ENCODE measurements around the gene TXNL1. TPM values are rescaled to one million over a fixed set of nuclear protein-coding genes. Genes with fewer than 3 reads are reported as not detected.

TXNL1 gene
- total RNA-seq, 1 donor from 2014 or later = 74.0 TPM

GRCh38 chr18:56569416-56569815, 69.0 kb downstream of the TXNL1 start:
- no peaks in the 10 kb centered on the region for H3K9me3 Mint-ChIP-seq (ENCODE audit: unreplicated experiment)
- H3K36me3 Mint-ChIP-seq (ENCODE audit: low read depth, unreplicated experiment) = peaks cover 3% of the 10 kb centered on the region
- no peaks in the 10 kb centered on the region for H3K27me3 Mint-ChIP-seq (ENCODE audit: unreplicated experiment)
- no peak for TF ChIP-seq CTCF (IDR thresholded peaks at IDR 0.05; ENCODE audit: unreplicated experiment)
- H3K27ac Mint-ChIP-seq (ENCODE audit: unreplicated experiment) = no peak overlapping the region
- DNase-seq (ENCODE audit: low spot score) = no peak
- no peak overlapping the region for H3K4me3 Mint-ChIP-seq (ENCODE audit: unreplicated experiment)
- H3K4me1 Mint-ChIP-seq (ENCODE audit: unreplicated experiment) = peaks cover 5% of the 10 kb centered on the region

GRCh38 chr18:56568986-56569385, 69.4 kb downstream of the TXNL1 start:
- TF ChIP-seq CTCF (IDR thresholded peaks at IDR 0.05; ENCODE audit: unreplicated experiment) = no peak
- Mint-ChIP-seq H3K27me3 (ENCODE audit: unreplicated experiment) (no peaks in the 10 kb centered on the region), H3K4me3 (ENCODE audit: unreplicated experiment) (no peak overlapping the region), H3K4me1 (ENCODE audit: unreplicated experiment) (peaks cover 5% of the 10 kb centered on the region), H3K27ac (ENCODE audit: unreplicated experiment) (no peak overlapping the region), H3K9me3 (ENCODE audit: unreplicated experiment) (no peaks in the 10 kb centered on the region), H3K36me3 (ENCODE audit: low read depth, unreplicated experiment) (peaks cover 3% of the 10 kb centered on the region)
- DNase-seq (ENCODE audit: low spot score) = no peak

DNA sequence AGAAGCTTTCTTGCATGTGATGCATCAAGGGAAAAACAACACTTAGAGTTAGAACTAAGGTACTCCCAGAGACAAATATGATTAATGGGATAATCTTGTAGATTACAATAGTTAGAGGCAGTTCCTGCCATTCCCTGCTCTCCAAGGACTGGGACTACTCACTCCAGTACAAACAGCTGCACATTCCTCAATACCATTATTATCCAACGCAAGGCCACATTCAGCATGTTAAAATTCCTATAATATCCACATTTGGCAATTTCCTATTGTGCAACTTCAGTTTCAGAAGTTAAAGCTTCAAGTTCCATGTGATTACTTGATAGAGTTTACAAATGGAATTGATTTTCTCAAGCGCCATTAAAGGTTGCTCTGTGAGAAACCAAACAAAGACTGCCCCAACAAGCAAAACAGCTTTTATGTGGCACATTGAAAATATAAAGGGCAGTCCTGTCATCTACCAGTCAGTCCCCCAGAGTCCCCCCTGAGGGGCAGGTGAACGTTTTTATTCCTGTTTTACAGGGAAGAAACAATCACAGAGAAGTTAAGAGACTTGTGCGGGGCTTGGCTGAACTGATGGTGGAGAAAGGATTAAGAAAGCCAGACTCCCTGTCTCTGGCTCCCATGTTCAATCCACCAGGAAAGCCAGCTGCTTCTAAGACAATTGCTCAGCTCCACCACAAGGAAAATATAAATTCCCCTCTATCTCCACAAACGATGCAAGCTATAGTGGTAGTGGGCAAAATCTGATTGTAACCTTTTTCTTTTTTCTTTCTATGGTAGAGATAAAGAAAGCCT, 72.6 kb downstream of the TXNL1 start:
- H3K36me3 Mint-ChIP-seq (ENCODE audit: low read depth, unreplicated experiment) = no peaks in the 10 kb centered on the region
- no peak overlapping the region for H3K27ac Mint-ChIP-seq (ENCODE audit: unreplicated experiment)
- TF ChIP-seq CTCF (IDR thresholded peaks at IDR 0.05; ENCODE audit: unreplicated experiment) = no peak
- peaks cover 4% of the 10 kb centered on the region for H3K27me3 Mint-ChIP-seq (ENCODE audit: unreplicated experiment)
- H3K4me1 Mint-ChIP-seq (ENCODE audit: unreplicated experiment) = peaks cover 3% of the 10 kb centered on the region
- H3K4me3 Mint-ChIP-seq (ENCODE audit: unreplicated experiment) = no peak overlapping the region
- no peaks in the 10 kb centered on the region for H3K9me3 Mint-ChIP-seq (ENCODE audit: unreplicated experiment)
- no peak for DNase-seq (ENCODE audit: low spot score)

GRCh38 chr18:56565046-56565445, 73.3 kb downstream of the TXNL1 start:
- H3K9me3 Mint-ChIP-seq (ENCODE audit: unreplicated experiment) = no peaks in the 10 kb centered on the region
- peaks cover 4% of the 10 kb centered on the region for H3K27me3 Mint-ChIP-seq (ENCODE audit: unreplicated experiment)
- H3K27ac Mint-ChIP-seq (ENCODE audit: unreplicated experiment) = no peak overlapping the region
- no peaks in the 10 kb centered on the region for H3K36me3 Mint-ChIP-seq (ENCODE audit: low read depth, unreplicated experiment)
- H3K4me3 Mint-ChIP-seq (ENCODE audit: unreplicated experiment) = no peak overlapping the region
- no peak for DNase-seq (ENCODE audit: low spot score)
- H3K4me1 Mint-ChIP-seq (ENCODE audit: unreplicated experiment) = peaks cover 3% of the 10 kb centered on the region
- TF ChIP-seq CTCF (IDR thresholded peaks at IDR 0.05; ENCODE audit: unreplicated experiment) = no peak

DNA sequence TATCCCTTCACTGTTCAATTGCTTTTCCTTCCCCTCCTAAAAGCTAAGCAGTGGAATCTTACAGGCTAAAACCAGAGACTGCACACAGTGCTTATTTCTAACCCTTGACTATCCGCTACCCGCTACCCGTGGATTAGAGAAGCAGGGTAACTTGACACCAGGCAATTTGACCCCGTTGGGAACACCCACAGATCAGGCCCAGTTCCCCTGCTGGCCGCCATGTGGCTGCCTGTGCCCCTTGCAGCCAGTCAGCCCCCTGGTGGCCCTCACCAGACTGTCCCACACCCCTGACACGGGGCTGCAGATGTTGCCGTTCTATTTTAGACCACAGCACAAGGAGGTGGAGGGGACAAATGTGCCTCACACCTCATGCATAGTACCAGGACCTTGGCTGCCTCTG, 74.8 kb downstream of the TXNL1 start:
- peak; percentile 58 for TF ChIP-seq CTCF (IDR thresholded peaks at IDR 0.05; ENCODE audit: unreplicated experiment)
- Mint-ChIP-seq H3K4me3 (ENCODE audit: unreplicated experiment) (no peak overlapping the region), H3K36me3 (ENCODE audit: low read depth, unreplicated experiment) (no peaks in the 10 kb centered on the region), H3K9me3 (ENCODE audit: unreplicated experiment) (no peaks in the 10 kb centered on the region), H3K27ac (ENCODE audit: unreplicated experiment) (no peak overlapping the region), H3K27me3 (ENCODE audit: unreplicated experiment) (peaks cover 4% of the 10 kb centered on the region), H3K4me1 (ENCODE audit: unreplicated experiment) (no peaks in the 10 kb centered on the region)
- DNase-seq (ENCODE audit: low spot score) = peak; percentile 39
